ENCODE measurements around the gene KRTAP2-4.
"Not testable (repeated sequence)": the region's sequence is repeated elsewhere in the genome, so short reads cannot be mapped to it uniquely, and the experiment has no call there.

Gene KRTAP2-4

DNA sequence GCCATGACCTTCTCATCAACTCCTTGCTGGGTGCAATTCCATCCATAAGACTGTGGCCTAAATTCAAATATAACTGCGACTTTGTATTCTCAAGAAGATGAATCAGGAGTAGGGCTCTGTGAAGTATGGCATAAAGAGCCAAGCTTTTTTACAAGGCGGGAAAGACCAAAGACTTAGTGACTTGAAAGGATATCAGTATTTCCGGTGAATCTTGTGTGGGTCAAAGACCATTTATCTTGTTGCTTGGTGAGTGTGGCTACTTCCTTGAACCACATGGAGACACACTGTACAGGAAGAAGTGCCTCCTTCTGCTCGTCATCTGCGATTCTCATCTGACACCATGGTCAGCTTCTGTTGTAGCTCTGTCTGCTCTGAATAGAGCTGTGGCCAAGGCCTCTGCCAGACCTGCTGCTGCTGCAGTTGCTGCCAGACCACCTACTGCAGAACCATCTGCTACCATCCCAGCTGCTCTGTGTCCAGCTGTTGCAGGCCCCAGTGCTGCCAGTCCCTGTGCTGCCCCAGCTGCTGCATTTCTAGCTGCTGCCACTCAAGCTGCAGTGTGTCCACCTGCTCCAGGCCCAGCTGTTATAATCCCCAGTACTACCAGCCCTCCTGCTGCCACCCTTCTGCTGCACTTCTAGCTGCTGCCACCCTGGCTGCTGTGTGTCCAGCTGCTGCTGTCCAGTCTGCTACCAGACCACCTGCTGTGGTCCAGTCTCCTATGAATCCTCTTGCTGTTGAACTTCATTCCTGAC is 6.1 kb upstream of the KRTAP2-4 start:
- peak; percentile 63 for DNase-seq

DNA sequence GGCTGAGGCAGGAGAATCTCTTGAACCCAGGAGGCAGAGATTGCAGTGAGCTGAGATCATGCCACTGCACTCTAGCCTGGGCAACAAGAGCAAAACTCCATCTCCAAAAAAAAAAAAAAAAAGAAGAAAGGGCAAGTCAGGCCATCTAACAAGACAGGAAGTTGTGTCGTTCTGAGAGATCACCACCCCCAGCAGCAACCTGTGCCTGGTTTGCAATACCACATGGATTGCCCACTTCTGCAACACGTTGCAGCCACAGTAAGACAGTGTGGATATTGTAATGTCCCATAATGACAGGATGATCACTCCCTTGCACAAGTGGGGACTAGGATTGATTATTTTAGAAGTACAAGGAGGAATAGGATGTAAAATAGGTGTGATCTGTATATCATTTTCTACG is 3.4 kb upstream of the KRTAP2-4 start:
- DNase-seq: no peak

DNA sequence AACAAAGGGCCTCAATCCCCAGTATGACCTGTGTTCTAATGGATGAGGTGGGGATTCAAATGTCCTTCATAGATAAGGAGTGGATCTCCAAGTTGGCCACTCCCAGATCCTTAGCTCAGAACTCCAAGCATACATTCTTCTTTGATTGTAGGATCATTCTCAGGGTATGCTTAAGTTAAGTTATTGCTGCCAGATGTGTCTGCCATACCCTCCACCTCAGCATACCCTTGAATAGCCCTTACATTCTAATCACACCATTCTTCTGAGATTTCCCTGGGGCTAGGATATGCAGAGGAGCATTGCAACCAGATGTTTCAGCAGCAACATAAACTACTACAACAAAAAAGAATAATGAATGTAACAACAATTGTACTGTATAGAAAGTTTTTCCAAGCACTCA is 1.6 kb upstream of the KRTAP2-4 start:
- no peak for DNase-seq

DNA sequence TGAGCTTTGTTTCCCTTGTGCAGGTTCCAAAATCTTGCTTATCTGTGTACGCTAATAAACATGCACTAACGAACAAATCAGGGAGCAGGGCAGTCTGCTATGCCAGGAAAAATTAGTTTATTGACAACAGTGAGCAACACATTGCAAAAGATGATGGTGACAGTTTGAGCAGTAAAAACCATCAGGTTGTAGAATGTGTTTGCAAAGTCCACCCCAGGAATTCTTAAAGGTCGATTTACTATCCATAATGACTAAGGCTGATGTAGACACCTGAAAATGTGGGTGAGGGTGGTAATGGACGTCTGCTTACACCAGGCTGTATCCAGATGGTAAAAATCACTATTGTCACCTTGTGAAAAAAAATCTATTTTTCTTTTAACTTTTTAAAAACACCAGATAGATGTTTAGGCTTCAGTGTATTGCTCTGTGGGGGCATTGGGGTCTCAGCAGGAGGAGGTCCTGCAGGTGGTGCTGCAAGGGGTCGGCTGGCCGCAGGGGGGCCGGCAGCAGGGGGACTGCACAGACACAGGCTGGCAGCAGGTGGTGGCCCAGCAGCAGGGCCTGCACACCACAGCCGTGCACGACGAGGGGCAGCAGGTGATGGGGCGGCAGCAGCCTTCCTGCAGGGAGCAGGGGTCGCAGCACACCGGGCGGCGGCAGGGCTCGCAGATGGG is 526 bp downstream of the KRTAP2-4 start:
- DNase-seq: not testable (repeated sequence)

DNA sequence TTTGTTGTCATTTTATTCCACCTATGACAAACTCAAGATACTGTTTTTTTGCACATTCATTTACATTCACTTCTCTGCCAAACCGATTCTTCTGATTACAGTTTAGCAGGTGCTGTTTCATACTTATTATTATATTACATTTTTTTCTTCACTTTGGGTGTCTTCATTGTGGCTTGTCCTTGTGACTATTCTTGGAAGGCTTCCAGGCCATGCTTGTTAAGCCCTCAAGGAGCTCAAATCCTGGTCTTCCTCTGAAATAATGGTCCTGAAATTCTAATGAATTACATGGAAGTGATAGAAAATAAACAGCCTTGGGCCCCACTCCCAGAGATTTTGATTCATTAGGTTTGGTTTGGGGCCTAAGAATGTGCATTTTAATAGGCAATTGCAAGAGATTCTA is 1.4 kb downstream of the KRTAP2-4 start:
- no peak for DNase-seq

DNA sequence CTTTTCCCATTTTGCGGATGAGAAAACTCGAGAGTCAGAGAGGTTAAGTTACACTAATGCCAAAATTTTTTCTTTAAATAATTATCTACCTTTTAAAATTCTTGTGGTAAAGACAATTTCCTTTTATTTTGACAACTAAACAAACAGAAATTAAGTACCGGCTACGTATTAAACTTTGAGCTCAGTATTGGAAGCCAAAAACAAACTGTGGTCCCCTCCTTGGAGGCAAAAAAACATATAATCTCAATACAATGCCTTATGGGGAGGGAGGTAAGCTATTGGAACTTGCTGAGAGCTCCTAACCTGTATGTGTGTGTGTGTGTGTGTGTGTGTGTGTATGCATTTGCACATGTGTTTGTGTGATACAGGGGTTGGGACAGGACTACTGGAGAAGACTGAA is 2.2 kb downstream of the KRTAP2-4 start:
- no peak for DNase-seq

DNA sequence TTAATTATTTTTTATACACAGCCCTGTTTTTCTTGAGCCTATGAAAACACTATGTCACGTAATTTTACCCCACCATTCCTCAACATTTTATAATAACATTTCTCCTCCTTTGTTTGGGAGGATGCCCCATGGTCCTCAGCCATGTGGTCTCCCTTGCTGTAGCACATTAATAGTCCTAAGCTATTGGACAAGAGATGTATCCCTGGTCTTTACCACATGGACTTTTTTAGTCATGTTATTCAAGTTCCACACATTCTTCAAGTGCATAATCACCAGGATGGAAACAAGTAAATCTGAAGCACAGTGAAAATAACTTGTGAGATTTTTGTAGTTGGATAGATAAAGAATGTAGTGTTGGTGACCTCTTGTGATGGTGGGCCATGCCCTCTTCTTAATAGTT is 3.7 kb downstream of the KRTAP2-4 start:
- no peak for DNase-seq

DNA sequence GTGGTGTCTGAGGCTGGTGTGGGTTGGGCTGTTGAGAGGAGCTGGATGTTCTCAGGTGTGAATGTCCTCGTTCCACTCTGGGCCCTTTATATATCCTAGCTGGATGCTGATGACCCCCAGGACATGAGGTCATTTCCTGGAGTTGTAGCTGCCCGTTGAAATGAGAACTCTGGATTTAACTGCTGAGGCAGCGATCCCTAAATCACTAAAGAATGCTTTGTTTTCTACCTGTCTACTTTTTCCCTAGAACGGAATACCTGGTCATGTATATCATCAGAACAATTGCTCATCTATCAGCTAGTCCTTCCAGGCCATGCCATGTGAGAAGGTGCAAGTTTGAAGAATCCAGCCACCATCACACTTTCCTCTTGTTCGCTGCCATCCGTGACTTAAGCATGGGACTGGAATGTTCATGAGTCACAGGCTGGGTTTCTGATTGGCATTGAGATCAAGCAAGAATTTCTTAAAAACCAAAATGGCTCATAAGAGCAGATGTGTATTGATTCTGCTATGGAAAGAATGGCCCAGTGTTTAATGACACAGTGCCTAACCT is 5.6 kb downstream of the KRTAP2-4 start, which contains the start of gene KRTAP2-3:
Gene KRTAP2-3, minus strand, starts transcription at position 63 of the 553 bp plus-strand sequence. CDS start 64 bp downstream, outside the sequence.
- DNase-seq: no peak

DNA sequence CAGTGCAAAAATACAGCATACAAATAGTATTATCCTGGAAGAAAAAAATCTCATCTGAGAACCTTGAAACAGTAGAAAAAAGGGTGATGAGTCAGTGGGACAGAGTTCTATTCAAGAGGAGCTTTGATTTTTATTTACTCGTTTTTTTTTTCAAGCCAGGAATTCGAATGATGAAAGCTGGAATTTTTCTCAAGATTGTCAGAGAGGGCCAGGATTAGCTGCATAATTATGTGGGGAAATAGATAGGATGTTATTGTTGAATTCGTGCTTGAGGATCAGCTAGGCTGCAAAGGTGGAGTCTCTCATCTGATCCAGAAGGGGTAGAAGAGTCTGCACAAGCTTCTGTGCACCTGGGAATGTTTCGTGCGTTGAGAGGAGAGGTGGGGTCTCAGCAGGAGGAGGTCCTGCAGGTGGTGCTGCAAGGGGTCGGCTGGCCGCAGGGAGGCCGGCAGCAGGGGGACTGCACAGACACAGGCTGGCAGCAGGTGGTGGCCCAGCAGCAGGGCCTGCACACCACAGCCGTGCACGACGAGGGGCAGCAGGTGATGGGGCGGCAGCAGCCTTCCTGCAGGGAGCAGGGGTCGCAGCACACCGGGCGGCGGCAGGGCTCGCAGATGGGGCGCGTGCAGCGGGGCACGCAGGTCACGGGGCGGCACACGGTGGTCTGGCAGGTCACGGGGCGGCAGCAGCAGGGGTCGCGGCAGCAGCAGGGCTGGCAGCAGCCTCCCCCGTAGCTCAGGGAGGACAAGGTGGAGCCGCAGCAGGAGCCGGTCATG is 6.2 kb downstream of the KRTAP2-4 start:
- not testable (repeated sequence) for DNase-seq

DNA sequence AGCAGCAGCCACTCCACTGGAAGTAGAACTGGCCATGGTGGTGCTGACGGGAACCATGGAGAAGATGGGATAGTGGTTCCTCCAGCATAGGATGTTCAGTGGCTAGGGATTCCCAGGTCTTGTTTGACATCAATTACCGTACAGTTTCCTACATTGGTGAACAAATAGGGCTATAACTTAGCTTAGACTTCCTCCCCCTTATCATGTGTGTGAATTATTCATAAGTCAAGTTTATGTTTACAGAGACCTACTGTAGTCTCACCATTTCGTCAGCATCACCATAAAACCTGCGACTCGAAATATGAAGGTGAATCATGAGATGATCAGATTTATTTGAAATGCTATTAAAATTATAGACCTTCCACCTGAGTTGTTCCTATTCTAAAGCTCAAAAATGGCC is 6.9 kb downstream of the KRTAP2-4 start:
- no peak for DNase-seq

DNA sequence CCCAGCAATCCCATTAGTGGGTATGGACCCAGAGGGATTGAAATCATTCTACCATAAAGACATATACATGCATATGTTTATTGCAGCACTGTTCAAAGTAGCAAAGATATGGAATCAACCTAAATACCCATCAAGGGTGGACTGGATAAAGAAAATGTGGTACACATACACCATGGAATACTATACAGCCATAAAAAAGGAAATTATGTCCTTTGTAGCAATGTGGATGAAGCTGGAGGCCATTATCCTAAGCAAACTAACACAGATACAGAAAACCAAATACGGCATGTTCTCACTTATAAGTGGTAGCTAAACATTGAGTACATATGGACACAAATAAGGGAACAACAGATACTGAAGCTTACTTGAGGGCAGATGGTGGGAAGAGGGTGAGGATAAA is 8.1 kb downstream of the KRTAP2-4 start:
- DNase-seq: no peak

DNA sequence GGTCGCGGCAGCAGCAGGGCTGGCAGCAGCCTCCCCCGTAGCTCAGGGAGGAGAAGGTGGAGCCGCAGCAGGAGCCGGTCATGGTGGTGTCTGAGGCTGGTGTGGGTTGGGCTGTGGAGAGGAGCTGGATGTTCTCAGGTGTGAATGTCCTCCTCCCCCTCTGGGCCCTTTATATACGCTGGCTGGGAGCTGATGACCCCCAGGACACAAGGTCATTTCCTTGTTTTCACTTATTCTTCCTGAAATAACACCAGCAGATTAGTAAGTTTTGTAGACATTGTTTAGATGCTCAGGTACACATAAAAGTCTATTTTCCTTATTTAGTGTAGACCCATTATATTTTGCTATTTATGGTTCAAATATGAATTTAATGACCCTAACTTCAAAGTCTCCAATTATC is 10.5 kb downstream of the KRTAP2-4 start, which contains the start of gene KRTAP2-2:
Gene KRTAP2-2, minus strand, starts transcription at position 101 of the 400 bp plus-strand sequence. Its CDS starts 19 bp downstream, at position 82.
- DNase-seq: not testable (repeated sequence)

DNA sequence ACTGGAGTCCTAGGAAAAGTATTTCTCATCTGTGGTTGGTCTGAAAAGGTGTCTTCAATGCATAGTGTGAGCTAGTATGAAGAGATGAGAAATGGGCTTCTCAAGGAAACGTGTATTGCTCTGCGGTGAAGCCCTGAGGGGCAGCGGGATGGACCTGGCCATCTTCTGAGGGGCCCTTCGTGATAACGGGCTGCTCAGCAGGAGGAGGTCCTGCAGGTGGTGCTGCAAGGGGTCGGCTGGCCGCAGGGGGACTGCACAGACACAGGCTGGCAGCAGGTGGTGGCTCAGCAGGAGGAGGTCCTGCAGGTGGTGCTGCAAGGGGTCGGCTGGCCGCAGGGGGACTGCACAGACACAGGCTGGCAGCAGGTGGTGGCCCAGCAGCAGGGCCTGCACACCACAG is 11.1 kb downstream of the KRTAP2-4 start:
- not testable (repeated sequence) for DNase-seq

DNA sequence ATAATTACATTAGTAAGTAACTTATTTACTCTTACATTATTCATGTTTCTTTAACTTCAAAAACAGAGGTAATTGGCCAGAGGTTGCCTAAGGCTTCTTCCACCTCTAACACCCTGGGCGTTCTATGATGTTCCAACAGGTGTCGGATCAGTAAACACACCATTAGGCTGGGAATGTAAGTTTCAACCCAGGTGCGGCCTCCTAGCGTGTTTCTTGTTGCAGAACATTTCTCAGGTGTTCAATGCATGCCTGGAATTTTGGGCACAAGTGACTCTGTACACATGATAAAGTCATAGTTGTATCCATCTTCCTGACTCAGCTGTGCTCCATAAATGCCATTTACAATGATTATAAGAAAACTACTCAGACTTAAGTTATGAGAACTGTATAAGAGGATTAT is 11.7 kb downstream of the KRTAP2-4 start:
- DNase-seq: no peak

DNA sequence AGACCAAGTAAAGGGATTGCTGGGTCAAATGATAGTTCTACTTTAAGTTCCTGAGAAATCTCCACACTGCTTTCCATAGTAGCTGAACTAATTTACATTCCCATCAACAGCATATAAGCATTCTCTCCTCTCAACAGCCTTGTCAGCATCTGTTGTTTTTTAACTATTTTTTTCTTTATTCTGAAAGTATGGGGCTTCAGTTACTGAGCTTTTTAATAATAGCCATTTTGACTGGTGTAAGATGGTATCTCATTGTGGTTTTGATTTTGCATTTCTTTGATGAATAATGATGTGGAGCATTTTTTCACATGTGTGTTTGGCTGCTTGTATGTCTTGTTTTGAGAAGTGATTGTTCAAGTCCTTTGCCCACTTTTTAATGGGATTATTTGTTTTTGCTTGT is 13.1 kb downstream of the KRTAP2-4 start:
- no peak for DNase-seq

DNA sequence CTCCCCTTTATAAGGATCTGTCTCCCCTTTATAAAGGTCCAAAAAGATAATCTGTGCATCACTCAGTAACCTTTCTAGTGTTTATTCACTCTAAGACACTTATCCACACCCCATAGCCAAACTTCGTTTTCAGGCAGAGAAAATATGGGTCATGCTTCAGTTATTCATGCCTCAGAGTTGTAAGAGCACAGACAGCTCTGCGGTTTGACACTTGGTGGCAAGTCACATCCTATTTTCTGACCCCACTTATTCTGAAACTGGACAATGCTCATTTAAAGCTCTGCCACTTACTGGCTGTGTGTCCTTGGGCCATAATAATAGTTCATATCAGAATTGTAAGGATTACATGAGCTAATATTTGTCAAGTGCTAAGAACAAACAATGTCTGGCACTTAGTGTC is 16.6 kb downstream of the KRTAP2-4 start:
- DNase-seq: no peak

DNA sequence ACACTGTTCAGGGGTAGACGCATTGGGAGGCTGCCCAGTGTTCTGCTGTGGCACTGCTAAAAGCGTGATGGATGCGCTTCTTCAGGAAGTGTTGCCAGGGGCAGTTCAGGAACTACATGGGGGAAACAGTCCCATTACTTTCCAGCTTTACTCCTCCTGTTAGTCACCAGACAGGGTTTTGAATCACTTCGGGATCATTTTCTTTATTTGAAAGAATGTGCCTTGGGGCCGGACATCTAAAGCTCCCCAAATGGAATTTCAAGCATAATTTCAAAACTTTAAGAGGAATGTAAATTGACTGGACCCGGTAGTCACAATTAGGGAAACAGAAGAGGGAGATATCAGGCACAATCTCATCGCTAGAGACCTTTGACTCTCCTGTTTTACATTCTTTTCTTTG is 17.2 kb downstream of the KRTAP2-4 start:
- DNase-seq: no peak

DNA sequence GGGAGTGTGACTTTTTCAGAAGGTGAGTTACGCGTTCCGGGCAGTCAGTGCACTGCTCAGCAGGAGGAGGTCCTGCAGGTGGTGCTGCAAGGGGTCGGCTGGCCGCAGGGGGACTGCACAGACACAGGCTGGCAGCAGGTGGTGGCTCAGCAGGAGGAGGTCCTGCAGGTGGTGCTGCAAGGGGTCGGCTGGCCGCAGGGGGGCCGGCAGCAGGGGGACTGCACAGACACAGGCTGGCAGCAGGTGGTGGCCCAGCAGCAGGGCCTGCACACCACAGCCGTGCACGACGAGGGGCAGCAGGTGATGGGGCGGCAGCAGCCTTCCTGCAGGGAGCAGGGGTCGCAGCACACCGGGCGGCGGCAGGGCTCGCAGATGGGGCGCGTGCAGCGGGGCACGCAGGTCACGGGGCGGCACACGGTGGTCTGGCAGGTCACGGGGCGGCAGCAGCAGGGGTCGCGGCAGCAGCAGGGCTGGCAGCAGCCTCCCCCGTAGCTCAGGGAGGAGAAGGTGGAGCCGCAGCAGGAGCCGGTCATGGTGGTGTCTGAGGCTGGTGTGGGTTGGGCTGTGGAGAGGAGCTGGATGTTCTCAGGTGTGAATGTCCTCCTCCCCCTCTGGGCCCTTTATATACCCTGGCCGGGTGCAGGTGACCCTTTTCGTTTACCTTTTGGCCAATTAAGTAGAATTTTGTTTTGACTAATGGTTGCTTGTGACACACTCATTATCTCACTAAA is 18.8 kb downstream of the KRTAP2-4 start, which contains the start of gene KRTAP2-1:
Gene KRTAP2-1, minus strand, starts transcription at position 582 of the 731 bp plus-strand sequence. Its CDS starts 49 bp downstream, at position 533.
- not testable (repeated sequence) for DNase-seq

DNA sequence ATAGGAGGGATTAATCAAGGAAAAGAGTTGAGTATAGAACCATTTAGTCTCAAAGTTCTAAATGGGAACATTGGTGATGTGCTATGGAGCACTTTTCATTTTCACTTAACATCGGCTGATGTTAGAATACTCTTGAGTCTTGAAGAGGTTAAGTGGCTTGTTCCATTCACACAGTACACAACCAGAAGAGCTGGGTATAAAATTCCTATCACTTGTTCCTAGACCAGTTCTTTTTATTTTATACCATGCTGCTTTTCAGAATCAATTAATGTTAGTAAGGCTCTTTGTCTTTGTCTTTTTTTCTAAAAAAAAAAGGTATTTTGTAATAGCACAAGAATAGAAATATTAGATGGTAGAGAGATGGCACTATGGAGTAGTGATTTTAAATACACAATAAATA is 22.7 kb downstream of the KRTAP2-4 start:
- no peak for DNase-seq

DNA sequence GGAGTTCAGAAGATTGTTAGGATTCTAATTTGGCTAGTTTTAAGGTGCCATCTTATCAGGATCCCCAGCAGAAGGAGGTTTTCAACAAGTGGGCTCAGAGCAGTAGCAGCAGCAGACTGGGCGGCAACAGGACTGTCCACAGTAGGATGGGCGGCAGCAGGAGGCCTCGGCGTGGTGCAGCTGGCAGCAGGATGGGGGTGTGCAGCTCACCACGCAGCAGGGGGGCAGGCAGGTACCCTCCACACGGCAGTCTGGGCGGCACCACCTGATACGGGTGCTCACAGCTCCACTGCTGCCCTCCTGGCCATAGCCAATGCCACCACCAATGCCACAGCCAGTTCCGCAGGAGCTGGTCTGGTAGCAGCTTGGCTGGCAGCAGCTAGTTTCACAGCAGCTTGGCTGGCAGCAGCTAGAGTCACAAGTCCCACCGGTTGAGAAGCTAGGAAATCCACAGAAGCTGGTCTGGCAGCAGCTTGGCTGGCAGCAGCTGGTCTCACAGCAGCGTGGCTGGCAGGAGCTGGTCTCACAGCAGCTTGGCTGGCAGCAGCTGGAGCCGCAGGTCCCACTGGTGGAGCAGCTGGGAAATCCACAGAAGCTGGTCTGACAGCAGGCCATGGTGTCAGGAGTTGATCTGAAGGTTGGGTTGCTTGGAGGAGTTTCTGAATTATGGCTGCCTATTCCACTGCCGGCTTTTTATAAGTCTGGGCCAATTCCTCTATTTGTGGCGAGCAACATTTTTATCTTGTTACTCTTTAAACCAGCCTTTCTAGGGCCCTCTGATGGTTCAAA is 24.7 kb downstream of the KRTAP2-4 start, which contains the start of gene KRTAP1-1:
Gene KRTAP1-1, minus strand, starts transcription at position 668 of the 789 bp plus-strand sequence. Its CDS starts 53 bp downstream, at position 615.
- DNase-seq: peak; percentile 76

DNA sequence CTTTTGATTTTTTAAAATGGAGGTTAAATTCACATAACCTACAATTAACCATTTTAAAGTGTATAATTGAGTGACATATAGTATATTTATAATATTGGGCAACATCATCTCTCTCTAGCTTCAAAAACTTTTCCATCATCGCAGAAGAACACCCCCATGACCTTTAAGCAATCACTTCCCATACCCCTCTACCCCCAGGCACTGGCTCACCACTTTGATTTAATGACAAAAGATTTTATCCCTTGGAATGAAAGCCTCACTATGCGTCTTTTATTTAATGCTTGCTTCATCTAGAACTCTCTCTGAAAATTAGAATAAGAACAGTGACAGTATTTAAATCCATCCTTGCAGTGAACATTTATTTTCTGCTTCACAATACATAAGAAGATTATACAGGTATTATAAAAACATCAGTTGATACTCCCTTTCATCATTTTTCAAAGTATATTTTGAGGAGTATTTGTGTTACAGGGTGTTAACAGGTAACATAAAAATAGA is 27.8 kb downstream of the KRTAP2-4 start:
- no peak for DNase-seq

Data from NCI-H774 (cell line).